Activated naive CD8-positive, alpha-beta T cell treated with anti-CD3 and anti-CD28 coated beads, Interleukin-2, amount 50 U/mL, for 24 hours (primary cell): ENCODE results near the gene COBL.
"Not testable (repeated sequence)": the region's sequence is repeated elsewhere in the genome, so short reads cannot be mapped to it uniquely, and the experiment has no call there.

ENCODE experiments used
- ATAC-seq: fragments of 150-1000 bp; cut with Tn5 transposase; one replicate; pipeline ENCODE4 v1.10.0; 2021
- DNase-seq: peaks from one replicate; pipeline ENCODE4 v3.0.0; 2021
- H3K27ac Mint-ChIP-seq: one replicate; pipeline ENCODE4 v1.8.0; 2021; ENCODE audit warnings: mild to moderate bottlenecking, mixed read lengths
- H3K27me3 Mint-ChIP-seq: one replicate; pipeline ENCODE4 v1.8.0; 2021; ENCODE audit warnings: mixed read lengths
- H3K36me3 Mint-ChIP-seq: one replicate; pipeline ENCODE4 v1.8.0; 2021; ENCODE audit warnings: low read depth, mixed read lengths
- H3K4me1 Mint-ChIP-seq: one replicate; pipeline ENCODE4 v1.8.0; 2021; ENCODE audit warnings: mixed read lengths
- H3K4me3 Mint-ChIP-seq: one replicate; pipeline ENCODE4 v1.8.0; 2021; ENCODE audit warnings: mild to moderate bottlenecking, moderate library complexity, mixed read lengths
- H3K9me3 Mint-ChIP-seq: one replicate; pipeline ENCODE4 v1.8.0; 2021; ENCODE audit warnings: mixed read lengths

COBL gene

GRCh38 chr7:51219261-51219988 lies 97.2 kb downstream of the COBL start:
- no peaks in the 10 kb centered on the region for H3K36me3 Mint-ChIP-seq
- no peak overlapping the region for H3K4me3 Mint-ChIP-seq
- no peaks in the 10 kb centered on the region for H3K9me3 Mint-ChIP-seq
- DNase-seq (no peak), ATAC-seq (no peak)
- H3K27ac Mint-ChIP-seq = no peak overlapping the region
- H3K27me3 Mint-ChIP-seq = no peaks in the 10 kb centered on the region
- no peaks in the 10 kb centered on the region for H3K4me1 Mint-ChIP-seq

GRCh38 chr7:51217804-51218203 lies 98.8 kb downstream of the COBL start:
- Mint-ChIP-seq H3K27me3 (no peaks in the 10 kb centered on the region), H3K27ac (no peak overlapping the region), H3K4me3 (no peak overlapping the region), H3K4me1 (no peaks in the 10 kb centered on the region), H3K36me3 (no peaks in the 10 kb centered on the region), H3K9me3 (no peaks in the 10 kb centered on the region)
- ATAC-seq = no peak
- no peak for DNase-seq

GRCh38 chr7:51214098-51214497 lies 102.5 kb downstream of the COBL start:
- Mint-ChIP-seq H3K9me3 (no peaks in the 10 kb centered on the region), H3K27me3 (no peaks in the 10 kb centered on the region), H3K36me3 (no peaks in the 10 kb centered on the region), H3K27ac (no peak overlapping the region), H3K4me3 (no peak overlapping the region), H3K4me1 (no peaks in the 10 kb centered on the region)
- no peak for DNase-seq
- ATAC-seq = no peak

- Mint-ChIP-seq H3K36me3 (no peaks in the 10 kb centered on the region), H3K27me3 (no peaks in the 10 kb centered on the region), H3K4me1 (no peaks in the 10 kb centered on the region), H3K9me3 (no peaks in the 10 kb centered on the region), H3K4me3 (no peak overlapping the region), H3K27ac (no peak overlapping the region)
- ATAC-seq (peak; percentile 60), DNase-seq (no peak)
Observed at GRCh38 chr7:51213618-51214017, 103.0 kb downstream of the COBL start.

- no peaks in the 10 kb centered on the region for H3K27me3 Mint-ChIP-seq
- no peaks in the 10 kb centered on the region for H3K9me3 Mint-ChIP-seq
- no peaks in the 10 kb centered on the region for H3K4me1 Mint-ChIP-seq
- no peaks in the 10 kb centered on the region for H3K36me3 Mint-ChIP-seq
- no peak overlapping the region for H3K4me3 Mint-ChIP-seq
- DNase-seq = no peak
- H3K27ac Mint-ChIP-seq = no peak overlapping the region
- no peak for ATAC-seq
Observed at GRCh38 chr7:51210766-51211165, 105.8 kb downstream of the COBL start.

- no peaks in the 10 kb centered on the region for H3K9me3 Mint-ChIP-seq
- no peaks in the 10 kb centered on the region for H3K4me1 Mint-ChIP-seq
- no peaks in the 10 kb centered on the region for H3K27me3 Mint-ChIP-seq
- no peaks in the 10 kb centered on the region for H3K36me3 Mint-ChIP-seq
- no peak overlapping the region for H3K27ac Mint-ChIP-seq
- ATAC-seq (no peak), DNase-seq (no peak)
- H3K4me3 Mint-ChIP-seq = no peak overlapping the region
Observed at GRCh38 chr7:51209426-51209825, 107.2 kb downstream of the COBL start.

DNA sequence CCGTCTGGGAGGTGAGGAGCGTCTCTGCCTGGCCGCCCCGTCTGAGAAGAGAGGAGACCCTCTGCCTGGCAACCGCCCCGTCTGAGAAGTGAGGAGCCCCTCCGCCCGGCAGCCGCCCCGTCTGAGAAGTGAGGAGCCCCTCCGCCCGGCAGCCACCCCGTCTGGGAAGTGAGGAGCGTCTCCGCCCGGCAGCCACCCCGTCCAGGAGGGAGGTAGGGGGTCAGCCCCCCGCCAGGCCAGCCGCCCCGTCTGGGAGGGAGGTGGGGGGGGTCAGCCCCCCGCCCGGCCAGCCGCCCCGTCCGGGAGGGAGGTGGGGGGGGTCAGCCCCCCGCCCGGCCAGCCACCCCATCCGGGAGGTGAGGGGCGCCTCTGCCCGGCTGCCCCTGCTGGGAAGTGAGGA lies 108.5 kb downstream of the COBL start:
- not testable (repeated sequence) for ATAC-seq, H3K9me3 Mint-ChIP-seq, H3K27me3 Mint-ChIP-seq, DNase-seq, H3K4me1 Mint-ChIP-seq, H3K4me3 Mint-ChIP-seq, H3K27ac Mint-ChIP-seq, H3K36me3 Mint-ChIP-seq

GRCh38 chr7:51198654-51199053 lies 118.0 kb downstream of the COBL start:
- ATAC-seq = no peak
- Mint-ChIP-seq H3K9me3 (peaks cover 16% of the 10 kb centered on the region), H3K4me1 (no peaks in the 10 kb centered on the region), H3K4me3 (no peak overlapping the region), H3K27ac (no peak overlapping the region), H3K36me3 (no peaks in the 10 kb centered on the region), H3K27me3 (peaks cover 16% of the 10 kb centered on the region)
- DNase-seq = no peak

GRCh38 chr7:51190969-51191368 lies 125.6 kb downstream of the COBL start:
- Mint-ChIP-seq H3K27ac (no peak overlapping the region), H3K4me3 (no peak overlapping the region), H3K9me3 (no peaks in the 10 kb centered on the region), H3K27me3 (no peaks in the 10 kb centered on the region), H3K36me3 (no peaks in the 10 kb centered on the region), H3K4me1 (no peaks in the 10 kb centered on the region)
- DNase-seq (no peak), ATAC-seq (no peak)

DNA sequence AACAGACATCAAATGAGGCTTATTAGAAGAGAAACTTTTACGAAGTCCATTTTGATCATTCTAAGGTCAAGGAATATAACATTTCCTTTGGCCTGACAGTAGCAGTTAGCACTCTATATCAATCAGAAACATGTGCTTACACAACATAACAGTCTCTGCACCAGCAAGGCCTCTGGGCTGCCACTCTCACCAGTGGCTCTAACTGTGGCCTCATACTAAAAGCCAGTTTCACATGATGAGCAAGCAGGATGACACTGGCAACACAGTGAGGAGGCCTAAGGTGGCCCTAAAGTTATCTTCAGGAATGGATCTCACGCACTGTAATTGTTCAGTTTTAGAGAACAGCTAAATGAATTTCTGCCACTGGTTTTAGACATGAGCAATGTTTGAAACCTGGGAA lies 126.8 kb downstream of the COBL start:
- no peak overlapping the region for H3K4me3 Mint-ChIP-seq
- no peaks in the 10 kb centered on the region for H3K27me3 Mint-ChIP-seq
- H3K27ac Mint-ChIP-seq = no peak overlapping the region
- no peaks in the 10 kb centered on the region for H3K9me3 Mint-ChIP-seq
- no peaks in the 10 kb centered on the region for H3K4me1 Mint-ChIP-seq
- ATAC-seq = no peak
- DNase-seq = no peak
- H3K36me3 Mint-ChIP-seq = no peaks in the 10 kb centered on the region

GRCh38 chr7:51188987-51189386 lies 127.6 kb downstream of the COBL start:
- ATAC-seq (no peak), DNase-seq (no peak)
- no peak overlapping the region for H3K27ac Mint-ChIP-seq
- no peaks in the 10 kb centered on the region for H3K36me3 Mint-ChIP-seq
- H3K27me3 Mint-ChIP-seq = no peaks in the 10 kb centered on the region
- no peaks in the 10 kb centered on the region for H3K4me1 Mint-ChIP-seq
- H3K9me3 Mint-ChIP-seq = no peaks in the 10 kb centered on the region
- H3K4me3 Mint-ChIP-seq = no peak overlapping the region

- DNase-seq (no peak), ATAC-seq (no peak)
- peaks cover 1% of the 10 kb centered on the region for H3K27me3 Mint-ChIP-seq
- no peak overlapping the region for H3K27ac Mint-ChIP-seq
- H3K36me3 Mint-ChIP-seq = no peaks in the 10 kb centered on the region
- no peak overlapping the region for H3K4me3 Mint-ChIP-seq
- no peaks in the 10 kb centered on the region for H3K4me1 Mint-ChIP-seq
- no peaks in the 10 kb centered on the region for H3K9me3 Mint-ChIP-seq
Observed at GRCh38 chr7:51187941-51188340, 128.7 kb downstream of the COBL start.

- no peak overlapping the region for H3K27ac Mint-ChIP-seq
Observed at GRCh38 chr7:51186531-51186930, 130.1 kb downstream of the COBL start.

GRCh38 chr7:51182636-51183166 lies 133.9 kb downstream of the COBL start:
- H3K4me1 Mint-ChIP-seq = no peaks in the 10 kb centered on the region
- peaks cover 19% of the 10 kb centered on the region for H3K27me3 Mint-ChIP-seq
- no peaks in the 10 kb centered on the region for H3K9me3 Mint-ChIP-seq
- no peaks in the 10 kb centered on the region for H3K36me3 Mint-ChIP-seq
- no peak for DNase-seq
- no peak overlapping the region for H3K4me3 Mint-ChIP-seq
- no peak overlapping the region for H3K27ac Mint-ChIP-seq
- ATAC-seq = no peak

More at GRCh38 chr7:51186531-51186930, 130.1 kb downstream of the COBL start:
- H3K9me3 Mint-ChIP-seq = no peaks in the 10 kb centered on the region
- DNase-seq (no peak), ATAC-seq (no peak)
- peaks cover 11% of the 10 kb centered on the region for H3K27me3 Mint-ChIP-seq
- no peaks in the 10 kb centered on the region for H3K4me1 Mint-ChIP-seq
- H3K36me3 Mint-ChIP-seq = no peaks in the 10 kb centered on the region
- no peak overlapping the region for H3K4me3 Mint-ChIP-seq

- no peak overlapping the region for H3K4me3 Mint-ChIP-seq
- ATAC-seq (no peak), DNase-seq (no peak)
- no peaks in the 10 kb centered on the region for H3K9me3 Mint-ChIP-seq
- H3K27me3 Mint-ChIP-seq = peaks cover 19% of the 10 kb centered on the region
- H3K27ac Mint-ChIP-seq = no peak overlapping the region
- H3K4me1 Mint-ChIP-seq = no peaks in the 10 kb centered on the region
- H3K36me3 Mint-ChIP-seq = no peaks in the 10 kb centered on the region
Observed at GRCh38 chr7:51180092-51180491, 136.5 kb downstream of the COBL start.

GRCh38 chr7:51175992-51176388 lies 140.6 kb downstream of the COBL start:
- Mint-ChIP-seq H3K4me3 (no peak overlapping the region), H3K27me3 (peaks cover 6% of the 10 kb centered on the region), H3K9me3 (no peaks in the 10 kb centered on the region), H3K4me1 (no peaks in the 10 kb centered on the region), H3K27ac (no peak overlapping the region), H3K36me3 (no peaks in the 10 kb centered on the region)
- DNase-seq (no peak), ATAC-seq (no peak)
